Caco-2 (cell line): ENCODE measurements around the gene TPCN1. TPM values are rescaled to one million over a fixed set of nuclear protein-coding genes. Genes with fewer than 3 reads are reported as not detected.

ENCODE experiments used
- BruUV-seq: library from RNA; stranded (reverse); fragments of 400-500 nt; replicated peaks from 2 replicates; lab custom pipeline; 2021; lab: Mats Ljungman, UMichigan
- CTCF ChIA-PET: fragments of 300-600 bp; sonication (Branson Sonifier 250); formaldehyde crosslinking; loops from one replicate; lab custom pipeline; 2022; ENCODE audit warnings: antibody characterized with exemption; lab: Charles Lee
- POLR2A ChIA-PET: fragments of 300-600 bp; sonication (Branson Sonifier 250); formaldehyde crosslinking; loops from one replicate; lab custom pipeline; 2022; ENCODE audit warnings: antibody characterized with exemption; lab: Charles Lee
- DNase-seq, 2 experiments: peaks; one replicate each; pipeline versions ENCODE4 v3.0.0 to v3.0.0-alpha.2; 2020 to 2022
- H3K27me3 ChIP-seq: replicated peaks from 2 replicates; pipeline ENCODE4 v1.6.0; 2011; ENCODE audit warnings: low read length; ENCODE audit not compliant: control insufficient read depth, insufficient read depth
- H3K36me3 ChIP-seq: 2 replicates; pipeline ENCODE4 v1.5.1; 2011; ENCODE audit warnings: low read length; ENCODE audit not compliant: control insufficient read depth, insufficient read depth
- H3K4me1 ChIP-seq: fragments of 250-450 bp; sonication (Bioruptor Pico); 2 replicates; pipeline ENCODE4 v1.5.1; 2020; ENCODE audit warnings: mild to moderate bottlenecking
- H3K4me3 ChIP-seq: 2 replicates; pipeline ENCODE4 v1.5.1; 2011; ENCODE audit warnings: low read depth, mild to moderate bottlenecking, control low read depth, low read length
- H3K9me3 ChIP-seq: fragments of 250-450 bp; sonication (Bioruptor Pico); 2 replicates; pipeline ENCODE4 v1.5.1; 2020; ENCODE audit warnings: mild to moderate bottlenecking, moderate library complexity
- H3K27ac Mint-ChIP-seq: one replicate; pipeline ENCODE4 v1.8.0; 2022; ENCODE audit warnings: mixed read lengths; ENCODE audit not compliant: unreplicated experiment
- H3K27me3 Mint-ChIP-seq: one replicate; pipeline ENCODE4 v1.8.0; 2022; ENCODE audit warnings: mixed read lengths; ENCODE audit not compliant: insufficient read depth, unreplicated experiment
- H3K36me3 Mint-ChIP-seq: one replicate; pipeline ENCODE4 v1.8.0; 2022; ENCODE audit warnings: mild to moderate bottlenecking, mixed read lengths; ENCODE audit not compliant: insufficient read depth, unreplicated experiment
- H3K4me1 Mint-ChIP-seq: one replicate; pipeline ENCODE4 v1.8.0; 2022; ENCODE audit warnings: low read depth, mixed read lengths; ENCODE audit not compliant: unreplicated experiment
- H3K4me3 Mint-ChIP-seq: one replicate; pipeline ENCODE4 v1.8.0; 2022; ENCODE audit warnings: mild to moderate bottlenecking, moderate library complexity, mixed read lengths; ENCODE audit not compliant: unreplicated experiment
- H3K9me3 Mint-ChIP-seq: one replicate; pipeline ENCODE4 v1.8.0; 2022; ENCODE audit warnings: mixed read lengths; ENCODE audit not compliant: unreplicated experiment
- CTCF ChIP-seq, 2 experiments: fragments of 200-600 bp in 1 of 2; IDR thresholded peaks; 1 replicate in 1 of 2; 2 replicates in 1 of 2; pipeline versions ENCODE4 v1.5.1 to v1.8.0; 2011 to 2022; ENCODE audit warnings: antibody characterized with exemption in 1 of 2, control low read depth in 1 of 2, inconsistent platforms in 1 of 2, low read depth in 1 of 2, low read length in 1 of 2, mild to moderate bottlenecking in 1 of 2, moderate library complexity in 1 of 2; ENCODE audit not compliant: insufficient read depth in 1 of 2, severe bottlenecking in 1 of 2, unreplicated experiment in 1 of 2
- intact Hi-C: fragments of 100-400 bp; cut with micrococcal nuclease; formaldehyde crosslinking; loops from one replicate; pipeline ENCODE4 v1.10.0; 2022; ENCODE audit not compliant: unreplicated experiment
- total RNA-seq: library from RNA; stranded (reverse); gene quantifications from 2 replicates; pipeline ENCODE4 v1.2.3, GENCODE V29; 2022

TPCN1 gene
- total RNA-seq, 1 experiment from 2014 or later = 54.4 TPM

- H3K27me3 Mint-ChIP-seq = no peaks in the 10 kb centered on the region
- no peak overlapping the region for H3K27ac Mint-ChIP-seq
- CTCF ChIA-PET = no interaction called here
These were observed 55.0 kb downstream of the TPCN1 start for GRCh38 chr12:113276306-113276705.

GRCh38 chr12:113276946-113277500 is 55.8 kb downstream of the TPCN1 start:
- Mint-ChIP-seq H3K36me3 (peaks cover 14% of the 10 kb centered on the region), H3K9me3 (no peaks in the 10 kb centered on the region), H3K4me3 (no peak overlapping the region), H3K4me1 (peaks cover 7% of the 10 kb centered on the region), H3K27ac (no peak overlapping the region), H3K27me3 (no peaks in the 10 kb centered on the region)
- no peaks in the 10 kb centered on the region for H3K9me3 ChIP-seq
- ChIA-PET POLR2A (no interaction called here), CTCF (no interaction called here)
- intact Hi-C loops = no loop called here
- no peak for DNase-seq
- peaks cover 7% of the 10 kb centered on the region for H3K4me1 ChIP-seq
- no peaks in the 10 kb centered on the region for H3K27me3 ChIP-seq
- no peak overlapping the region for H3K4me3 ChIP-seq
- TF ChIP-seq CTCF (IDR thresholded peaks at IDR 0.05; ENCODE audit: insufficient read depth in 1 of 2, low read depth in 1 of 2, low read length in 1 of 2, severe bottlenecking in 1 of 2, unreplicated experiment in 1 of 2) = no peak
- 0 out of 2 replicates have a peak, but pooled peaks cover 1% of the 10 kb centered on the region for H3K36me3 ChIP-seq
- no TSS peak for BruUV-seq

More at GRCh38 chr12:113276306-113276705, 55.0 kb downstream of the TPCN1 start:
- Histone ChIP-seq H3K9me3 (no peaks in the 10 kb centered on the region), H3K36me3 (0 out of 2 replicates have a peak, but pooled peaks cover 1% of the 10 kb centered on the region), H3K27me3 (no peaks in the 10 kb centered on the region), H3K4me1 (peaks cover 12% of the 10 kb centered on the region), H3K4me3 (no peak overlapping the region)
- BruUV-seq = no TSS peak
- no peak for TF ChIP-seq CTCF (IDR thresholded peaks at IDR 0.05; ENCODE audit: insufficient read depth in 1 of 2, low read depth in 1 of 2, low read length in 1 of 2, severe bottlenecking in 1 of 2, unreplicated experiment in 1 of 2)
- Mint-ChIP-seq H3K4me3 (no peak overlapping the region), H3K9me3 (no peaks in the 10 kb centered on the region), H3K36me3 (peaks cover 14% of the 10 kb centered on the region), H3K4me1 (peaks cover 8% of the 10 kb centered on the region)
- intact Hi-C loops = no loop called here
- DNase-seq = no peak
- POLR2A ChIA-PET = interaction anchor here (0.5 kb wide), 1 partner anchor 53 kb away, joined by 5 read pairs; no protein-coding TSS in a partner anchor

- ChIA-PET CTCF (no interaction called here), POLR2A (no interaction called here)
- Mint-ChIP-seq H3K9me3 (no peaks in the 10 kb centered on the region), H3K4me1 (peaks cover 2% of the 10 kb centered on the region), H3K27me3 (no peaks in the 10 kb centered on the region), H3K4me3 (no peak overlapping the region), H3K36me3 (peaks cover 14% of the 10 kb centered on the region), H3K27ac (no peak overlapping the region)
- H3K36me3 ChIP-seq = 0 out of 2 replicates have a peak, but pooled peaks cover 1% of the 10 kb centered on the region
- no peak overlapping the region for H3K4me3 ChIP-seq
- no peaks in the 10 kb centered on the region for H3K27me3 ChIP-seq
- BruUV-seq = no TSS peak
- intact Hi-C loops = no loop called here
- no peak for DNase-seq
- peaks cover 2% of the 10 kb centered on the region; the same call in 1 of the 2 replicates for H3K4me1 ChIP-seq
- TF ChIP-seq CTCF (IDR thresholded peaks at IDR 0.05; ENCODE audit: insufficient read depth in 1 of 2, low read depth in 1 of 2, low read length in 1 of 2, severe bottlenecking in 1 of 2, unreplicated experiment in 1 of 2) = no peak
- H3K9me3 ChIP-seq = no peaks in the 10 kb centered on the region
These were observed 56.2 kb downstream of the TPCN1 start for GRCh38 chr12:113277511-113277910.
